Sigmoid colon (tissue), 7 donors: Measurements from ENCODE around the gene GNAS-AS1. TPM values are rescaled to one million over a fixed set of nuclear protein-coding genes. Genes with fewer than 3 reads are reported as not detected.

Source experiments
- DNase-seq: peaks from one replicate; pipeline ENCODE4 v3.0.0-alpha.2; 2019
- H3K27ac ChIP-seq, 4 donors: fragments of 200-600 bp; sonication (generic); one replicate each; pipeline ENCODE4 v1.5.1; 2016 to 2019; ENCODE audit warnings: mild to moderate bottlenecking in 1 of 4
- H3K27me3 ChIP-seq, 3 donors: fragments of 200-600 bp; sonication (generic); one replicate each; pipeline ENCODE4 v1.5.1; 2019; ENCODE audit warnings: mild to moderate bottlenecking in 1 of 3
- H3K36me3 ChIP-seq, 4 donors: fragments of 200-600 bp; sonication (generic); one replicate each; pipeline ENCODE4 v1.5.1; 2016 to 2019
- H3K4me1 ChIP-seq, 4 donors: fragments of 200-600 bp; sonication (generic); one replicate each; pipeline ENCODE4 v1.5.1; 2017 to 2019
- H3K4me3 ChIP-seq, 4 donors: fragments of 200-600 bp; sonication (generic); one replicate each; pipeline ENCODE4 v1.5.1; 2017 to 2019; ENCODE audit warnings: mild to moderate bottlenecking in 2 of 4, moderate library complexity in 1 of 4
- H3K9me3 ChIP-seq, 4 donors: fragments of 200-600 bp in 3 of 4; sonication (generic) in 3 of 4; one replicate each; pipeline versions ENCODE4 v1.5.1 to v1.6.1; 2013 to 2019
- EP300 ChIP-seq, 4 donors: sonication (generic); formaldehyde crosslinking; IDR thresholded peaks; one replicate each; pipeline ENCODE4 v1.6.1; 2017; ENCODE audit warnings: antibody characterized with exemption in 4 of 4
- POLR2A ChIP-seq, 2 donors: fragments of 450-650 bp; IDR thresholded peaks; one replicate each; pipeline ENCODE4 v1.6.1; 2016; ENCODE audit warnings: antibody characterized with exemption in 2 of 2, mild to moderate bottlenecking in 2 of 2, moderate library complexity in 2 of 2
- POLR2AphosphoS5 ChIP-seq, 4 donors: sonication (generic); formaldehyde crosslinking; IDR thresholded peaks; one replicate each; pipeline ENCODE4 v1.6.1; 2017; ENCODE audit warnings: antibody characterized with exemption in 4 of 4
- WGBS, 2 donors: extraction: QIAGEN DNeasy Blood & Tissue Kit; methylation state at CpG; one replicate each; pipeline ENCODE4 v1.1.7; 2013; 5-methylcytosine and 5-hydroxymethylcytosine counted together
- intact Hi-C: fragments of 100-400 bp; cut with DNase I; formaldehyde crosslinking; loops from one replicate; pipeline ENCODE4 v1.15.1; 2023
- polyA plus RNA-seq, 3 donors: library from polyadenylated mRNA; stranded (reverse); fragments of 200-250 nt; gene quantifications; one replicate each; pipeline ENCODE4 v1.2.3, GENCODE V29; 2013
- total RNA-seq, 4 donors: library from RNA; depleted of rRNA; stranded (reverse); fragments of >200 nt; gene quantifications; one replicate each; pipeline ENCODE4 v1.1.0, GENCODE V29; 2016
- TF ChIP-seq, protein P1 (sequence below), 4 experiments: fragments of 450-650 bp in 3 of 4; fragments of 200-600 bp in 1 of 4; IDR thresholded peaks; one replicate each; pipeline ENCODE4 v1.5.1; 2016 to 2019; ENCODE audit warnings: antibody characterized with exemption in 4 of 4, mild to moderate bottlenecking in 3 of 4, moderate library complexity in 2 of 4
- donor health status: healthy with polysubstance abuse.
- donor health status: Bipolar disorder and iron deficiency.
- donor health status: healthy.

Gene GNAS-AS1
- total and polyA plus RNA-seq, 7 donors, result 0.33 to 0.69 (median 0.36) TPM; not detected in 4

DNA sequence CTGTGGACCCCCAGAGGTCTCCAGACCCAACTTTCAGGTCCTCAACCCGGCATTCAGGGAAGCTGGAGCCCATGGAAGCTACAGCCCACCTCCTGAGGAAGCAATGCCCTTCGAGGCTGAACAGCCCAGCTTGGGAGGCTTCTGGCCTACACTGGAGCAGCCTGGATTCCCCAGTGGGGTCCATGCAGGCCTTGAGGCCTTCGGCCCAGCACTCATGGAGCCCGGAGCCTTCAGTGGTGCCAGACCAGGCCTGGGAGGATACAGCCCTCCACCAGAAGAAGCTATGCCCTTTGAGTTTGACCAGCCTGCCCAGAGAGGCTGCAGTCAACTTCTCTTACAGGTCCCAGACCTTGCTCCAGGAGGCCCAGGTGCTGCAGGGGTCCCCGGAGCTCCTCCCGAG is 2.8 kb upstream of the GNAS-AS1 start:
- peaks cover 11 to 82% (median 35%) of the 10 kb centered on the region in 3 donors for H3K27me3 ChIP-seq
- H3K36me3 ChIP-seq, result no peaks in the 10 kb centered on the region
- no peak for TF ChIP-seq POLR2AphosphoS5 (IDR thresholded peaks at IDR 0.05)
- WGBS, 2 donors, result 75 to 82% methylated on average over 6 of the region's 6 CpGs
- no peak for DNase-seq
- no peak overlapping the region for H3K4me3 ChIP-seq
- H3K27ac ChIP-seq, result no peak overlapping the region
- no peaks in the 10 kb centered on the region for H3K9me3 ChIP-seq
- intact Hi-C loops, result loop anchor here (5.0 kb wide), 1 partner anchor 616 kb away; no protein-coding TSS in a partner anchor
- H3K4me1 ChIP-seq, result peaks cover 0 to 42% (median 32%) of the 10 kb centered on the region in 4 donors

GRCh38 chr20:58852543-58853271 is 2.0 kb upstream of the GNAS-AS1 start, which contains the start of gene GNAS:
Gene GNAS, plus strand, starts transcription at chr20:58852716.
- Histone ChIP-seq H3K36me3 (no peaks in the 10 kb centered on the region), H3K27ac (no peak within 1 kb of the TSS), H3K4me3 (peak within 1 kb of the TSS; percentile 24 to 55 (median 47)), H3K4me1 (peaks cover 0 to 42% (median 32%) of the 10 kb centered on the region in 4 donors), H3K9me3 (no peaks in the 10 kb centered on the region), H3K27me3 (peaks cover 11 to 77% (median 35%) of the 10 kb centered on the region in 3 donors)
- TF ChIP-seq, protein P1, sequence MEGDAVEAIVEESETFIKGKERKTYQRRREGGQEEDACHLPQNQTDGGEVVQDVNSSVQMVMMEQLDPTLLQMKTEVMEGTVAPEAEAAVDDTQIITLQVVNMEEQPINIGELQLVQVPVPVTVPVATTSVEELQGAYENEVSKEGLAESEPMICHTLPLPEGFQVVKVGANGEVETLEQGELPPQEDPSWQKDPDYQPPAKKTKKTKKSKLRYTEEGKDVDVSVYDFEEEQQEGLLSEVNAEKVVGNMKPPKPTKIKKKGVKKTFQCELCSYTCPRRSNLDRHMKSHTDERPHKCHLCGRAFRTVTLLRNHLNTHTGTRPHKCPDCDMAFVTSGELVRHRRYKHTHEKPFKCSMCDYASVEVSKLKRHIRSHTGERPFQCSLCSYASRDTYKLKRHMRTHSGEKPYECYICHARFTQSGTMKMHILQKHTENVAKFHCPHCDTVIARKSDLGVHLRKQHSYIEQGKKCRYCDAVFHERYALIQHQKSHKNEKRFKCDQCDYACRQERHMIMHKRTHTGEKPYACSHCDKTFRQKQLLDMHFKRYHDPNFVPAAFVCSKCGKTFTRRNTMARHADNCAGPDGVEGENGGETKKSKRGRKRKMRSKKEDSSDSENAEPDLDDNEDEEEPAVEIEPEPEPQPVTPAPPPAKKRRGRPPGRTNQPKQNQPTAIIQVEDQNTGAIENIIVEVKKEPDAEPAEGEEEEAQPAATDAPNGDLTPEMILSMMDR (IDR thresholded peaks at IDR 0.05), result peak; percentile 9 to 71 (median 53)
- TF ChIP-seq POLR2AphosphoS5 (IDR thresholded peaks at IDR 0.05) (peak in 1 of 4 donors; percentile 14), POLR2A (IDR thresholded peaks at IDR 0.05) (no peak), EP300 (IDR thresholded peaks at IDR 0.05) (no peak)
- whole genome bisulfite sequencing, 2 donors, result 30 to 35% methylated on average over 35 of the region's 35 CpGs
- DNase-seq, result no peak
- intact Hi-C loops, result loop anchor here (5.0 kb wide), 1 partner anchor 615 kb away; no protein-coding TSS in a partner anchor

- Histone ChIP-seq H3K4me1 (peaks cover 0 to 42% (median 32%) of the 10 kb centered on the region in 4 donors), H3K27ac (no peak overlapping the region), H3K9me3 (no peaks in the 10 kb centered on the region), H3K36me3 (no peaks in the 10 kb centered on the region), H3K27me3 (peaks cover 11 to 70% (median 35%) of the 10 kb centered on the region in 3 donors), H3K4me3 (peak overlapping the region in 3 of 4 donors; percentile 45 to 55 (median 49))
- no peak for DNase-seq
- WGBS, 2 donors, result 34 to 37% methylated on average over 23 of the region's 23 CpGs
- intact Hi-C loops, result loop anchor here (5.0 kb wide), 1 partner anchor 615 kb away; no protein-coding TSS in a partner anchor
- TF ChIP-seq POLR2AphosphoS5 (IDR thresholded peaks at IDR 0.05), result no peak
- no peak for TF ChIP-seq EP300 (IDR thresholded peaks at IDR 0.05)
- TF ChIP-seq, protein P1 (IDR thresholded peaks at IDR 0.05), result no peak
- no peak for TF ChIP-seq POLR2A (IDR thresholded peaks at IDR 0.05)
Measured at GRCh38 chr20:58851969-58852458, 1.3 kb upstream of the GNAS-AS1 start.

GRCh38 chr20:58851221-58851968 is 693 bp upstream of the GNAS-AS1 start:
- Histone ChIP-seq H3K27me3 (peaks cover 11 to 64% (median 35%) of the 10 kb centered on the region in 3 donors), H3K36me3 (no peaks in the 10 kb centered on the region), H3K4me3 (peak overlapping the region; percentile 24 to 55 (median 47)), H3K9me3 (no peaks in the 10 kb centered on the region), H3K27ac (no peak overlapping the region), H3K4me1 (peaks cover 0 to 42% (median 32%) of the 10 kb centered on the region in 4 donors)
- WGBS, 2 donors, result 48 to 53% methylated on average over 41 of the region's 41 CpGs
- intact Hi-C loops, result loop anchor here (5.0 kb wide), 1 partner anchor 614 kb away; no protein-coding TSS in a partner anchor
- TF ChIP-seq POLR2A (IDR thresholded peaks at IDR 0.05) (no peak), EP300 (IDR thresholded peaks at IDR 0.05) (no peak), POLR2AphosphoS5 (IDR thresholded peaks at IDR 0.05) (no peak)
- TF ChIP-seq, protein P1 (IDR thresholded peaks at IDR 0.05), result no peak
- no peak for DNase-seq
